PC-9 (cell line): Measurements from ENCODE around the gene UST.

Experiments
- EZH2 ChIP-seq: fragments of 200-600 bp; sonication (generic); IDR thresholded peaks from 2 replicates; pipeline ENCODE4 v1.8.0; 2017; ENCODE audit warnings: antibody characterized with exemption, low read depth
- TF ChIP-seq, protein P1 (sequence below): fragments of 200-600 bp; sonication (generic); conservative IDR thresholded peaks from 2 replicates; pipeline ENCODE4 v1.6.1; 2017; ENCODE audit warnings: mixed run types, antibody characterized with exemption, mild to moderate bottlenecking, moderate library complexity

DNA sequence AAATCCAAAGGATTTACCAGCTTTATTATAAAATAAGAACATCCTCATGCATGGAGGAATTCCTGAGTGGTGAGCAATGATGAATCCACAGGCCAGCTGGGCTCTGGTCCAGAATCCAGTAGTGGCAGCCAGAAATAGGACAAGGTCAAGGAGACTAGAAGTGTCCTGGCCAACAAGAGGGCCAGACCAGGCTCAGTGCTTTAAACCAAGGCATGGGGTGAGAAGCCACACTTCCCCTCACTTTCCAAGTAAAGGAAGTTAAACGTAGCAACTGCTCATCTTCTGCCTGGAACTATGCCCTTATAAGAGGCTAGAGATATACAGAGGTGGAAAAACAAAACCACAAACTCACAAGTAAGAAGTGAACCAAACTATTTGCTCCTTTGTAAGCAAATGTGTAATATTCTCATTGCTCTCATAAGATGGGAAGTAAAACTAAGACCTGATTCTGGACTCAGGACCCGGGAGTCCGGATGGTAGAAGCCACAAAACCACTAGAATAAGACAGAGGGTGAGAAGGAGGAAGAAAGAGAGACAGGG is 253.2 kb downstream of the UST start:
- TF ChIP-seq, protein P1, sequence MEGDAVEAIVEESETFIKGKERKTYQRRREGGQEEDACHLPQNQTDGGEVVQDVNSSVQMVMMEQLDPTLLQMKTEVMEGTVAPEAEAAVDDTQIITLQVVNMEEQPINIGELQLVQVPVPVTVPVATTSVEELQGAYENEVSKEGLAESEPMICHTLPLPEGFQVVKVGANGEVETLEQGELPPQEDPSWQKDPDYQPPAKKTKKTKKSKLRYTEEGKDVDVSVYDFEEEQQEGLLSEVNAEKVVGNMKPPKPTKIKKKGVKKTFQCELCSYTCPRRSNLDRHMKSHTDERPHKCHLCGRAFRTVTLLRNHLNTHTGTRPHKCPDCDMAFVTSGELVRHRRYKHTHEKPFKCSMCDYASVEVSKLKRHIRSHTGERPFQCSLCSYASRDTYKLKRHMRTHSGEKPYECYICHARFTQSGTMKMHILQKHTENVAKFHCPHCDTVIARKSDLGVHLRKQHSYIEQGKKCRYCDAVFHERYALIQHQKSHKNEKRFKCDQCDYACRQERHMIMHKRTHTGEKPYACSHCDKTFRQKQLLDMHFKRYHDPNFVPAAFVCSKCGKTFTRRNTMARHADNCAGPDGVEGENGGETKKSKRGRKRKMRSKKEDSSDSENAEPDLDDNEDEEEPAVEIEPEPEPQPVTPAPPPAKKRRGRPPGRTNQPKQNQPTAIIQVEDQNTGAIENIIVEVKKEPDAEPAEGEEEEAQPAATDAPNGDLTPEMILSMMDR, result no peak
- no peak for TF ChIP-seq EZH2
